Astrocyte of the spinal cord (primary cell): Measurements from ENCODE around the gene COL16A1.

Source experiments
- DNase-seq: peaks from one replicate; pipeline ENCODE4 v3.0.0; 2011; ENCODE audit warnings: low read depth, low spot score
- H3K4me3 ChIP-seq: 2 replicates; pipeline ENCODE4 v1.5.1; 2011; ENCODE audit warnings: low read depth, mild to moderate bottlenecking, low read length, moderate library complexity
- in situ Hi-C: cut with HindIII; loops from 2 replicates; pipeline ENCODE4 v1.10.0; 2017; ENCODE audit warnings: low sequenced_read_pairs
- TF ChIP-seq, protein P1 (sequence below): IDR thresholded peaks from 2 replicates; pipeline ENCODE4 v1.5.1; 2012; ENCODE audit warnings: low read depth, mild to moderate bottlenecking, low read length, inconsistent platforms

COL16A1 gene

DNA sequence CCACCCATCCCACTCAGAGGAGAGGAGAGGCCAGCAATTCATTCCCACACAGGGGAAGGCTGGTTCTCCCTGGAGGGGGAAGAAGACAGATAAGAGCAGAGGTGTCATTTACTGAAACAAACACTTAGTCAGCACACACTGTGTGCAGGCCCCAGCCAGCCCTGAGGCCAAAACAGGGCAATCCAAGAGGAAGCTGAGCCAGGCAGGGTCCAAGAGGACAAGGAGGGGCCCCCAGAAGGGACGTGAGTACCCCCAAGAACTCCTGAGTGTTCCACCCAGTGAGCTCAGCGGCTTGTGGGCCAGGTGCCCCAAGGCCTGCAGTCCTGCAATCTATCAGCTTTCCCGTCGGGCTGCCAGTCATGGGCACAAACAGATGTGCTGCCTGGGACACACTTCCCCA is 44.5 kb upstream of the COL16A1 start:
- DNase-seq = no peak
- TF ChIP-seq, protein P1, sequence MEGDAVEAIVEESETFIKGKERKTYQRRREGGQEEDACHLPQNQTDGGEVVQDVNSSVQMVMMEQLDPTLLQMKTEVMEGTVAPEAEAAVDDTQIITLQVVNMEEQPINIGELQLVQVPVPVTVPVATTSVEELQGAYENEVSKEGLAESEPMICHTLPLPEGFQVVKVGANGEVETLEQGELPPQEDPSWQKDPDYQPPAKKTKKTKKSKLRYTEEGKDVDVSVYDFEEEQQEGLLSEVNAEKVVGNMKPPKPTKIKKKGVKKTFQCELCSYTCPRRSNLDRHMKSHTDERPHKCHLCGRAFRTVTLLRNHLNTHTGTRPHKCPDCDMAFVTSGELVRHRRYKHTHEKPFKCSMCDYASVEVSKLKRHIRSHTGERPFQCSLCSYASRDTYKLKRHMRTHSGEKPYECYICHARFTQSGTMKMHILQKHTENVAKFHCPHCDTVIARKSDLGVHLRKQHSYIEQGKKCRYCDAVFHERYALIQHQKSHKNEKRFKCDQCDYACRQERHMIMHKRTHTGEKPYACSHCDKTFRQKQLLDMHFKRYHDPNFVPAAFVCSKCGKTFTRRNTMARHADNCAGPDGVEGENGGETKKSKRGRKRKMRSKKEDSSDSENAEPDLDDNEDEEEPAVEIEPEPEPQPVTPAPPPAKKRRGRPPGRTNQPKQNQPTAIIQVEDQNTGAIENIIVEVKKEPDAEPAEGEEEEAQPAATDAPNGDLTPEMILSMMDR = no peak
- in situ Hi-C loops = no loop called here
- no peak overlapping the region for H3K4me3 ChIP-seq

GRCh38 chr1:31747304-31747703 is 43.5 kb upstream of the COL16A1 start:
- in situ Hi-C loops = no loop called here
- TF ChIP-seq, protein P1 = no peak
- H3K4me3 ChIP-seq = no peak overlapping the region
- no peak for DNase-seq

- no peak overlapping the region for H3K4me3 ChIP-seq
- in situ Hi-C loops = no loop called here
- TF ChIP-seq, protein P1 = no peak
- DNase-seq = no peak
These were observed 42.9 kb upstream of the COL16A1 start for GRCh38 chr1:31746687-31747086.

DNA sequence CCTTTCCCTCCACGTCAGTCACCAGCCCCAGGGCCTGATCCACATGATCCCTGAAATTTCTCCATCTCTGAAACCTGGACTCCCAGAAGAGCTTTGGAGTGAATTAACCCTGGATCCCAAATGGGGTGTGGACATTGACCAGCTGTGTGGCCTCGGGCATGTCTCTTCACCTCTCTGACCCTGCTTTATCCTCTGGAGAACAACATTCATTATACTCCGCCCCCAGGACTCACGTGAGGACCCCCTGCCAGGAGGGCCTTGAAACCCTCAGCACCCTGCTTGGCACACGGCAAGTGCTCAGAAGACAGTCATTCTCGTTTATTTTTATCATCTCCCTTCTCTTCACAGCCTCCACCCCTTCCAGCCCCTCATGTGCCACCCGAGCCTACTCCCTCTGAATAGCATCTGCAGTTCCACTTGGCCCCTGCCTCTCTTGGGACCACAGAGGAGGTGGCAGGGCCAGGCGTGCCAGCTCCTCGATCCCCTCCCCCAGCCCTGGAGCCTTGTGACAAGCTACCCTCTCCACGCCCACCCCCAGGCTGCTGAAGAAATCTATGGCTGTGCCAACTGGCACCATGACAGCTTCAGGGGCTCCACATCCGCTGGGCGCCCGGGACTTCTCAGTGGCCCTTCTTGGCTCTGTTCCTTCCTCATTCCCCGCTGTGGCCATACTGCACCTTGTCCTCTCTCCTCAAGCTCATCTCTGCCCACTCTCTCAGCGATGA is 42.3 kb upstream of the COL16A1 start:
- no peak overlapping the region for H3K4me3 ChIP-seq
- TF ChIP-seq, protein P1 = no peak
- DNase-seq = no peak
- in situ Hi-C loops = no loop called here

DNA sequence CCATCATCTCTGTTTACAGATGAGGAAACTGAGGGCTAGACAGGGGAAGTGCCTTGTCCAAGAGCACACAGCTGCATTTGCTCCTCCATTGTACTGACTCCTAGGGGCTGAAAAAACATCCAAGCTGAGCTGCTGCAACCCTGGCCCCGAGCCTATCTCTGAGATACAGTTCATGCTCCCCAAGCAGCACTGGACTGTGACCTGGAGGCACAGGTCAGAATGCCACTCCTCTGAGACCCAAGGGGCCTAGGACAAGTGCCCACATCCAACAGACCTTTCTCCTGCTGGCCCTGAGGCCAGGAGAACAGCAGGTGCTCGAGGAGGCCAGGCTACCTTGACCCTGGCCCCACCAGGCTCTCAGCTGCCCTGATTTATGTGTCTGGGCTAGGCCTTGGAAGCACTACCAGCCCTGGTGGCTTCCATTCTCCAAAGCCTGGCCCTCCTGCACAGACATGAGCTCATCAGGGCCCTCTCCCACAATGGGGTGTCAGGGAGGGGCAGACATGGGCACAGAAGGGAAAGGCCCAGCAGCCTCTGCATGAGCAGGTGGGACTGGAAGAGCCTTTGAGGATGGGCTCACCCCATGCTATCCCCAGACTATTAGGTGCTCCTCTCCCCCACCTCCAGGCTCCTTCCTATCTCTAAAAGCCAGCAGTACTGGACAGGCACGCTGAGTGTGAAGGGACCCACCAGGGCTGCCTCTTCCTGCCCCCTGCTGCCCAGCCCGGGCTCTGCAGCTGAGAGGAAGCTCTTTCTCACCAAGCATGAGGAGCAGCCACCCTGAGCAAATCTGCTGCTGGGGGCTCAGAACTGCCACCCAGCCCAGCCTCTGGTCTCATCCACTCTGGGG is 41.5 kb upstream of the COL16A1 start:
- DNase-seq = peak; percentile 65
- in situ Hi-C loops = no loop called here
- H3K4me3 ChIP-seq = no peak overlapping the region
- TF ChIP-seq, protein P1 = peak; percentile 96

- in situ Hi-C loops = no loop called here
- DNase-seq = no peak
- H3K4me3 ChIP-seq = no peak overlapping the region
- TF ChIP-seq, protein P1 = no peak
These were observed 40.5 kb upstream of the COL16A1 start for GRCh38 chr1:31744165-31744888.
